Measurements from ENCODE around the gene IKZF3.
A peak's percentile ranks its signal among the peaks of the same experiment; 100 is the strongest.
"Not testable (repeated sequence)": the region's sequence is repeated elsewhere in the genome, so short reads cannot be mapped to it uniquely, and the experiment has no call there.

IKZF3 gene

DNA sequence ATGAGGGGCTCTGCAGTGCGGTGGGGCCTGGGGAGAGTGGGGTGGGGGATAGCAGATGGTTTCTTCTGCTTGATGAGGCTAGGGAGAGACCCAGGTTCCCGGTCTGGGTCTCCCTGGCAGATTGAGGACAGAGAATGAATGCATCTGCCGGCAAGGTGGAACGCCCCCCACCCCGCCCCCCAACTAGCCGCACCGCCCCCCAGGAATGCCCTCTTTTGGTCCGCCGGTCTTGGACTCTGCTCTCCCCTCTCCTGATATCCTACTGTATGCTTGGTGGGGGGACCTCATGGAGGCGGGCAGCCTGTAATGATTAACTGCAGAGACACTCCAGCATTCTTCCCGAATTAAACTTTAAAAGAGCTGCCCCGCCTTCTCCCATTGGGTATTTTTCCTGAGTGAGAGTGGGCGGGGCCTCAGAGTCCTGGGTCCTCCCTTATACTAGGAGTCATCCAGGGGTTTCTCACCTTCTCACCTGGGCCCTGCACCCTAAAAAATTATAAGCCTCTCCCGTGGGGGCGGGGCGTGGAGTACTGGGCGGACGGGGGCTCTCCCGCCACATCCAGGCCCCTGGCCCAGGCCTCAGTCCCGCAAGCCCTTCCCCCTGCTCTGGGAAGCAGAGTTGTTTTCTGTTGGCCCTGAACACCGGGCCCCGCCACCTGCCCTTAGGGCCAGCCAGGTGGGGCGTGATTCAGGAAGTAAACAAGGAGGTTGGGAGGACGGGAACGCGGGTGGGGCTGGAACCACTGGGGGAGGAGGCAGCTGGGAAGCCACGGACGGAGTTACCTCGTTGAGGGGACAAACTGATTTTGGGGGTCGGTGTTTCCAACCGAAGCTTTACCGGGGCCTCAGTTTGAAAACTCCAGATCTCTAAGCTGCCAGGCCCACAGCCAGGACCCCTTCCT is 124.9 kb downstream of the IKZF3 start:
- DNase-seq: peak; percentile 80

DNA sequence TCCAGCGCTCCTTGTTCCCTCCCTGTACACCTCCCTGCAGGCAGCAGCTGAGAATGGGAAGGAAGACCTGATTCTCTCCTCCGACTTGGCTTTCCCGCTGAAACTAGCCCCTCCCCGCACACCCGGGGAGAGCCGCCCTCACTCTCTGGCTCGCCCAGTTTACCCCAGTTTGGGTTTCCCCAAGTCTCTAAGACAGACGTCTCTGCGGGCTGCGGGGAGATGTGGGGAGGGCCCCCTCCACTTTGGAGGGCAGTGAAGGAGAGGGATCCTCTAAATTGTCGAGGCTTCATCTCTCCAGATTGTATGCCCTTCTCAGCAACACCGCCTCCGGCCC is 125.6 kb downstream of the IKZF3 start:
- peak; percentile 59 for DNase-seq

DNA sequence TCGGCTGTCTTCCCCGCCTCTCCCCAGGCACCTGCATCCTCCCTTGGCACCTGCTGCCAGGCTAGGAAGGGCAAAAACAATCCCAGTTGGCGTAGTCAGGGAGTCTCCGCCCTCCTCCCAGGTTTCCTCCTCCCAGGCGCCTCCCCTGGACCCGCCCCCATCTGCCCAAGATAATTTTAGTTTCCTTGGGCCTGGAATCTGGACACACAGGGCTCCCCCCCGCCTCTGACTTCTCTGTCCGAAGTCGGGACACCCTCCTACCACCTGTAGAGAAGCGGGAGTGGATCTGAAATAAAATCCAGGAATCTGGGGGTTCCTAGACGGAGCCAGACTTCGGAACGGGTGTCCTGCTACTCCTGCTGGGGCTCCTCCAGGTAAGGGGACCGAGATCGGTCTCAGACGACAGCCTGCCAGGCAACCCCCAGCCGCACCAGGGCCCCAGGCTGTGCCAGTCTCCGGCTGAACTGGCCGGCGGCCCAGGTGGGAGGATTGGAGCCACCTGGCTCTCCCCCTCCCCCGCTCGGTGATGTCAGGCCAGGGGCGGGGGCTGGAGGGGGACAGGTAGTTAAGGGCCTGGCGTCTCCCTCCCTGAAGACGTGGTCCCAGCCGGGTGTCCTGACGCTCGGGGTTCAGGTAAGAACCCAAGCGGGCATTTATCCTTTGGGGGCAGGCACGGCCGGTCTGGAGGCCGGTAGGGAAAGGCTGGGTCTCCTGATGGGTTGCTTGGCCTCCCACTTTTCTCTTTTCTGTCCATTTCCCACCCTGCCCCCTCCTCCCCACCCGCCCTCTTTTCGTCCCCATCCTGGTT is 126.1 kb downstream of the IKZF3 start, which contains the start of gene GRB7:
GRB7 (plus strand) TSS at position 179 of the 808 bp plus-strand sequence. CDS start 4,364 bp downstream, outside the sequence.
- peak; percentile 82 for DNase-seq

DNA sequence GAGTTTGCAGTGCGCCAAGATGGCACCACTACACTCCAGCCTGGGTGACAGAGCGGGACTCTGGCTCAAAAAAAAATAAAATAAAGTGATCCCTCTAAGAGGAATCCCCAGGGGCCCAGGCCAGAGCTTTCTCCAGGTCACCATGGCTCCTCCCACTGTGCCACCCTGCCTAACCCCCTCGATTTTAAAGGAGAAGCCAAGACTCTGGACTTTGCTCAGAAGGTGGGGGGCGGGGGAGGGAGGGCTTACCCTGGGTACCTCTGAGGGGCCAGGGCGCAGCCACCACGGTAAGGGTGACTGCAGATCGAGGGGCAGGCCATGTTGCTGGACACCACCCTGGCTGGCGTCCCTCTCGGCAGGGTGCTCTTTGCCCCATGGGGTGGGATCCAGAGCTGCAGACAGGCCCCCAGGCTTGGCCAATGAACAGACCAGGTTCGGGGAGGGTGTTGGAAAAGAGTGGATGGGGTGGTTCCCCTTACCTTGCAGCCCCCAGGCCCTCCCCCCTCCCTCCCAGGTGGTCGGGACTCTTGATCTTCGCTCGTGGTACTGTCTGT is 126.8 kb downstream of the IKZF3 start:
- no peak for DNase-seq

DNA sequence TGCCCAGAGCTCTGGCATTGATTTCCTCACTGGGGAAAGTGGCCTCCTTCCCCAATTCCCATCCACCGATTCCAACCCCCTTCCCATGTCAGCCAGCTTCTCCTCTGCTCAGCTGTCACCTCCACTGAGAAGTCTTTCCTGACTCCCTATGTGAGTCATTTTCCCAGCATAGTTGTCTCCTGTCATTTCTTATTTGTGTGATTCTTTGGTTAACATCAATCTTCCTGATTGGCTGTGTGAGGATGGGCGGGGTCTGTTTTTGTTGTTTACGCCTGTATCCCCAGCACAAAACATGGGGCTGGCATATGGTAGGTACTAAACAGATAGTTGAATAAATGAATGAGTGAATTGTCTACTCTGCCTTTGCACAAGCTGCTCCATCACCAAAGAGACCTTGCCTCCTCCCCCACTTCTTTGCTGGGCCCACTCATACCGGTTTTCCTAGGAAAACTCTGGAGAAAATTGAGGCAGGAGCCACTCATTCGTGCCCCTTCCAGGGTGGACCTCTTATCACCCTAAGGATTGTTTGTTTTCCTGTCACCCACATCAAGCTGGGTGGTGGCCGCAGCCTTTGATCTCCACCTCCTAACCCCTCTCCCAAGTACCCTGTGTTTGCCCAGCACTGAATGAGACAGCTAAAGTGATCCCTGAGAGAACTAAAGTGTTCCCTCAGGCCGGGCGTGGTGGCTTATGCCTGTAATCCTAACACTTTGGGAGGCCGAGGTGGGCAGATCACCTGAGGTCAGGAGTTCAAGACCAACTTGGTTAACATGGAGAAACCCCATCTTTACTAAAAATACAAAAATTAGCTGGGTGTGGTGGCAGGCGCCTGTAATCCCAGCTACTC is 127.6 kb downstream of the IKZF3 start:
- no peak for DNase-seq

DNA sequence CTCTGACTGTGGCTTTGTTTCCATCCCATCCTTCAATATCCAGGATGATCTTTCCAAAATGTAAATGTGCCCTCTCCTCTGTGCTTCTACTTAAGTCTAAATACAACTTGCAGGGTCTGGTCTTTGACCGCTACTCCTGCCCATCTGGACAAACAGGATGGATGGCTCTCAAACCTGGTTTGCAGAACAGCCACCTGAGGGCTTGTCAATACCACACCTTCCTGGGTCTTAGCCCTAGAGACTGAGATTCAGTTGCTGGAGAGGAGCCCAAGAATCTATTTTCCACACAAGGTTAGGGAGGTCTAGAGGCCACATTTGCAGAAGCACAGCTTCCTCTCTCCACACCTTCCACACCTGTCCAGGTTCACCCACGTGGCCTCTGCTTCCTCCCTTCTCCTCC is 128.2 kb downstream of the IKZF3 start:
- DNase-seq: no peak

DNA sequence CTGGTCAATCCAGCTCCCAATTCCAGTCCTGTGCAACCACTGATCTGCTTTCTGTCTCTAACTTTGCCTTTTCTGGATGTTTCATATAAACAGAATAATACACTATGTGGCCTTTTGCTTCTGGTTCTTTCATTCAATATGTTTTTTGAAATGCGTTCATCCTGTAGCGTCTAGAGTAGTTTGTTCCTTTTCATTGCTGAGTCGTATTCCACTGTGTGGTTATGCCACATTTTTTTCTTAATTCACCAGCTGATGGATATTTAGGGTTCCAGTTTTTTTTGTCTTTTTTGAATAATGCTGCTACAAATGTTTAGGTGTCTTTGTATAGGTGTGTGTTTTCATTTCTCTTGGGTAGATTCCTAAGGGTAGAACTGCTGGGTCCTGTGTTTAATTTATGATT is 131.5 kb downstream of the IKZF3 start:
- no peak for DNase-seq

DNA sequence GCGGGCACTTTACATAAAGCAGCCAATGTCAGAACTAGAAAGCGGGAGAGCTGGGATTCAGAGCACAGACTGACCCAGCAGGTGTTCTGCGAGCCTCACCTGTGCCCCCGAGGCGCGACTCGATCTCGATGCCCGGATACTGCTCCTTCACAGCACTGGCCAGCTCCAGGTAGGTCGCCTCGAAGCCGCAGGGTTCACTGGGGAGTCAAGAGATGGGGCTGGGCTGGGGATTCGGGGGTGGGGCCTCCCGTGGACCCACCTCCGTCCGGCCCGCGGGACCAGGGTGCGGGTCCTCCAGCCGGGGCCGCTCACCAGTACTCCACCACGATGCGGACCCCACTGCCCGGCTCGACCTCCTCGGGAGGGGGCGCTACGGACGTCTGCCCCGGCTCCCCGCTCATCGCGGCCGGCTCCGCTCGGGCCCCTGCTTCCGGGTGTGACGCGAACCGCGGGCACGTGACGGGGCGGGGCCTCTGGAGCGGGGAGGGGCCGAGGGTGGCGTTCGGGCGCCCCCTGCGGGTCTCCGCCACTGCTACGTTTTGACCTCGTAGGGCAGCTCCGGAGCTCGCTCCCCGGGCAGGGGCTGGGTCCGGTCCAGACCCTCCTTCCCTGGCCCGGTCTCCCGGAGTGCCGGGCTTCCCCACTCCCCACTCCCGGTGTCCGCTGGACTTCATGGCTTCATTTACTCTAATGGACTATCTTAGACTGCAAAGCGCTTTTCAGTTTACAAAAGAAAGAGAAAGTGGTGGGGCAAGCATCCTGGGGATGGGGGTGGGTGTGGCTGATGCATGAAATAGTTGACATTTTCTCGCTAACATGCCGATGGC is 133.8 kb downstream of the IKZF3 start, which contains the start of gene MIEN1:
MIEN1 (minus strand) TSS at position 438 of the 827 bp plus-strand sequence; CDS start at position 401, 37 bp downstream.
- DNase-seq: peak; percentile 93

DNA sequence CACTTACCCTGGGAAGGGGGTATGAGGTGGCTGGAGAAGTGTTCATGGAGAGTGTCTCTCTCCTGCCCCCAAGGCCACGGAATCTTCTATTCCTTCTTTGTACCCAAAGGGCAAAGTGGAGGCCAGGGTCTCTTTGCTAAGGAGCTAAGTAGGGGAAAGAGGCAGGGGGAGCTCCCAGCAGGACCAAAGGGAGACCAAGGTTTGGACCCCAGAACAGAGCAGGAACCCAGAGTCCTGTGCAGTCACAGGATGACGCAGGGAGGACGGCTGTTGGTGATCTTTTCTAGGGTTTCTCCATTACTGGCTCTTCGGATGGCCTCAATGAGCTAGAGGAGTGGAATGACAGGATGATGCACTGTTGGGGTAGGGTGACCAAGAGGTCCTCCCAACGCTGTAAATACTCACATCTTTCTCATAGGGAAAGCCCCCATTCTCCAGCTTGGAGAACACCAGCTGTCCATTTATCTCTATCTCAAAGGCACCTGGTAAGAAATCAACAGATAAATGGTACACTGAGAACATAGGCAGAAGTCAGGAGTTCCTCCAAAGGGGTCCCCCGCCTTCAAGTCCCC is 134.7 kb downstream of the IKZF3 start:
- no peak for DNase-seq

DNA sequence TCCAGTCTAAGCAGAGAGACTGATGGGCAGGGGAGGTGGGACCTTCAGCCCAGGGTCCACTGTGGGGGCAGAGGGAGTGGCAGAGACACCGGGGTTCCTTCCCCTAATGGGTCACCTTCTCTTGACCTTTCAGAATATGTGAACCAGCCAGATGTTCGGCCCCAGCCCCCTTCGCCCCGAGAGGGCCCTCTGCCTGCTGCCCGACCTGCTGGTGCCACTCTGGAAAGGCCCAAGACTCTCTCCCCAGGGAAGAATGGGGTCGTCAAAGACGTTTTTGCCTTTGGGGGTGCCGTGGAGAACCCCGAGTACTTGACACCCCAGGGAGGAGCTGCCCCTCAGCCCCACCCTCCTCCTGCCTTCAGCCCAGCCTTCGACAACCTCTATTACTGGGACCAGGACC is 136.6 kb downstream of the IKZF3 start:
- no peak for DNase-seq

DNA sequence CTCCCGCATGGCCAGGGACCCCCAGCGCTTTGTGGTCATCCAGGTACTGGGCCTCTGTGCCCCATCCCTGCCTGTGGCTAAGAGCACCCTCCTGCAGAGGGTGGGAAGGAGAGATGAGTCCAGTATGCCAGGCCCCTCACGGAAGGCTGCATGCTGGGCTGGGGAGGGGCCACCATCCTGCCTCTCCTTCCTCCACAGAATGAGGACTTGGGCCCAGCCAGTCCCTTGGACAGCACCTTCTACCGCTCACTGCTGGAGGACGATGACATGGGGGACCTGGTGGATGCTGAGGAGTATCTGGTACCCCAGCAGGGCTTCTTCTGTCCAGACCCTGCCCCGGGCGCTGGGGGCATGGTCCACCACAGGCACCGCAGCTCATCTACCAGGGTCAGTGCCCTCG is 137.5 kb downstream of the IKZF3 start:
- no peak for DNase-seq

DNA sequence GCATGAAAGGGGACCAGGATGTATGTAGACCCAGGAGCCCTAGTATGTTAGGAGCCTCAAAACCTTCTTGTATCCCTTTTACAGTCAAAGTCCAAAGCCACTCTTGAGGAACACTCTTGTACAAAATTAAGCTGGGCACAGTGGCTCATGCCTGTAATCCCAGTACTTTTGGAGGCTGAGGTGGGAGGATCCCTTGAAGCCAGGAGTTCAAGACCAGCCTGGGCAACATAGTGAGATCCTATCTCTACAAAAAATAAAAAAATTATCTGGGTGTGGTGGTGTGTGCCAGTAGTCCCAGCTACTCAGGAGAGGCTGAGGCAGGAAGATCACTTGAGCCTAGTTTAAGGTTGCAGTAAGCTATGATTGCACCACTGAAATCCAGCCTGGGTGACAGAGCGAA is 138.2 kb downstream of the IKZF3 start:
- DNase-seq: not testable (repeated sequence)

DNA sequence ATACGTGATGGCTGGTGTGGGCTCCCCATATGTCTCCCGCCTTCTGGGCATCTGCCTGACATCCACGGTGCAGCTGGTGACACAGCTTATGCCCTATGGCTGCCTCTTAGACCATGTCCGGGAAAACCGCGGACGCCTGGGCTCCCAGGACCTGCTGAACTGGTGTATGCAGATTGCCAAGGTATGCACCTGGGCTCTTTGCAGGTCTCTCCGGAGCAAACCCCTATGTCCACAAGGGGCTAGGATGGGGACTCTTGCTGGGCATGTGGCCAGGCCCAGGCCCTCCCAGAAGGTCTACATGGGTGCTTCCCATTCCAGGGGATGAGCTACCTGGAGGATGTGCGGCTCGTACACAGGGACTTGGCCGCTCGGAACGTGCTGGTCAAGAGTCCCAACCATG is 139.4 kb downstream of the IKZF3 start:
- no peak for DNase-seq

DNA sequence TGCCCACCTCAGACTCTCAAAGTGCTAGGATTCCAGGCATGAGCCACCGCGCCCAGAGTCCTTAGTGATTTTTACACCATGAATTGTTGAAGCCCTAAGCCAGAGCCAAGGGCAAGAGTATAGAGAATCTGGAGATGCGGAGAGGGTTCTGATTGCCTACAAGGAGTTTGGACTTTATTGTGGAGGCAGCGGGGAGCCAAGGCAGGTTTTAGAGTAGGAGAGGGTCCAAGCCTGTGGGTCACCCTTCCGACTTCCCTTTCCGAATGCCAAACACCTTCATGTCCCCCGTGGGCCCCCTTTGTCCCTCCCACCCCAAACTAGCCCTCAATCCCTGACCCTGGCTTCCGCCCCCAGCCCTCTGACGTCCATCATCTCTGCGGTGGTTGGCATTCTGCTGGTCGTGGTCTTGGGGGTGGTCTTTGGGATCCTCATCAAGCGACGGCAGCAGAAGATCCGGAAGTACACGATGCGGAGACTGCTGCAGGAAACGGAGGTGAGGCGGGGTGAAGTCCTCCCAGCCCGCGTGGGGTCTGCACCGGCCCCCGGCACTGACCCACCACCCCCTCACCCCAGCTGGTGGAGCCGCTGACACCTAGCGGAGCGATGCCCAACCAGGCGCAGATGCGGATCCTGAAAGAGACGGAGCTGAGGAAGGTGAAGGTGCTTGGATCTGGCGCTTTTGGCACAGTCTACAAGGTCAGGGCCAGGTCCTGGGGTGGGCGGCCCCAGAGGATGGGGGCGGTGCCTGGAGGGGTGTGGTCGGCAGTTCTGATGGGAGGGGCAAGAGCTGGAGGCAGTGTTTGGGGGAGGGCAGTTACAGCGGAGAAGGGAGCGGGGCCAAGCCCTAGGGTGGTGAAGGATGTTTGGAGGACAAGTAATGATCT is 140.9 kb downstream of the IKZF3 start:
- no peak for DNase-seq

DNA sequence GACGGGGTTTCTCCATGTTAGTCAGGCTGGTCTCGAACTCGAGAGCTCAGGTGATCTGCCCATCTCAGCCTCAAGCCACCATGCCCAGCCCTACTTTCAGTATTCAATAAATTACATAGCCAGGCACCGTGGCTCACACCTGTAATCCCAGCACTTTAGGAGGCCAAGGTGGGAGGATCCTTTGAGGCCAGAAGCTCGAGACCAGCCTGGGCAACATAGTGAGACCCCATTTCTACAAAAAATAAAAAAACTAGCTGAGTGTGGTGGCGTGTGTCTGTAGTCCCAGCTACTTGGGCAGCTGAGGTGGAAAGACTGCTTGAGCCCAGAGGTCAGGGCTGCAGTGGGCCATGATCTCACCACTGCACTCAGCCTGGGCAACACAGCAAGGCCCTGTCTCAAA is 142.0 kb downstream of the IKZF3 start:
- no peak for DNase-seq

DNA sequence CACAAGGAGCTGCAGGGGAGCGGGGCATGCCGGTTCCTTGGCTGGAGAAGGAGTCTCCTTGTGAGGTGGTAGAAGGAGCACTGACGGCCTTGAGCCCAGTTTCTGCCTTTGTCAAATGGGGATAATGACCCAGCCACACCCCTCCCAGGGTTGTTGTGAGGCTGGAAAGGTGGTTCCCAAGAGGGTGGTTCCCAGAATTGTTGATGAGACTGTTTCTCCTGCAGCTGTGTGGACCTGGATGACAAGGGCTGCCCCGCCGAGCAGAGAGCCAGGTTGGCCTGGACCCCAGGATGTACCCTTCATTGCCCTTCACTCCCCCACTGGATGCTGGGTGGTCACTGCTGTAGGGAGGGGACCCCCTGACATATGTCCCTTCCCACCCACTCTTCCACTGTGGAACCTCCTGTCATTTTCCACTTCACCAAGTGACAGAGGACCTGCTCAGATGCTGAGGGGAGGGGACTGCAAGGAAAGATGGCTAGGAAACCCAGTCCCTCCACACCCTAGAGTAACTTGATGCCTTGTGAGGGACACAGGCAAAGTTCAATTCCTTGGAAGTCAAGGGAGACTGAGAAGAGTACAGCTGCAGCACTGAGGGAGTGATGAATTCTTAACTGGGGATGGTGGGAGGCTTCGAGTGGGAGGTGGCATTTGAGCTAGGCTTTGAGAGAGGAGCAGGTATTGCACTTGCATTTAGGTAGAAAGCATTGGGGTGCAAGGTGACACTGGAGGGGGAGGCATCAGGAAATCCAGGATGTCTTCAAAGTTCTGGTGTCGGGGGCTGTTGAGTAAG is 144.4 kb downstream of the IKZF3 start:
- no peak for DNase-seq

DNA sequence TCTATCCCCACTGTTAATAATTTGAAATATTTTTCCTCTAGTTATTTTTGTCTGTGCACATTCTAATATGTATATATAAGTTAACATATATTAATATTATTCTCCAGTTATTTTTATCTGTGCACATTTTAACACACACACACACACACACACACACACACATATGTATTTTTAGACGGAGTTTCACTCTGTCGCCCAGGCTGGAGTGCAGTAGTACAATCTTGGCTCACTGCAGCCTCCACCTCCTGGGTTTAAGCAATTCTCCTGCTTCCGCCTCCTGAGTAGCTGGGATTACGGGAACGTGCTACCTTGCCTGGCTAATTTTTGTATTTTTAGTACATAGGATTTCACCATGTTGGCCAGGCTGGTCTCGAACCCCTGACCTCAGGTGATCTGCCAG is 146.5 kb downstream of the IKZF3 start:
- DNase-seq: no peak

DNA sequence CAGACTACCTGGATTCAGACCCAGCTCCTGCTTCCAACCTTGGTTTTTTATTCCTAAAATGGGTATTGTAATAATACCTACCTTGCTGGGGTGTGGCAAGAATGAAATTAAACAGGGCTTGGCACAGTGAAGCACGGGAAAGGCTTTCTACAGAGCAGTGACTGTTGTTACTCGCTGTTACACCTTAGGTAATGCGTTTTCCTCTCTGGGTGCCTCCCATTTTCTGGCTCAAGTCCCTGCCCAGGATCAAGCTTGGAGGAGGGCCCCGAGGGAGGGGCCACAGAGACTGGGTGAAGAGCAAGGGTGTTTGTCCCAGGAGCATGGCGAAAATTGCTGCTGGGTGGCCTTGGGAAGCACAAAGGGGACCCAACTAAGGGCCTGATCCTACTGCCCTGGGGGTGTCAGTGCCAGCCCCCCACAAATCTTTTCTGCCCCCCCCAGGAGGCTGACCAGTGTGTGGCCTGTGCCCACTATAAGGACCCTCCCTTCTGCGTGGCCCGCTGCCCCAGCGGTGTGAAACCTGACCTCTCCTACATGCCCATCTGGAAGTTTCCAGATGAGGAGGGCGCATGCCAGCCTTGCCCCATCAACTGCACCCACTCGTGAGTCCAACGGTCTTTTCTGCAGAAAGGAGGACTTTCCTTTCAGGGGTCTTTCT is 147.1 kb downstream of the IKZF3 start:
- DNase-seq: no peak
